ENCODE results near the gene AMN.

- no peak for TF ChIP-seq CTCF (IDR thresholded peaks at IDR 0.05)
- no peak for TF ChIP-seq POLR2A (IDR thresholded peaks at IDR 0.05)
- no peak for TF ChIP-seq EP300 (IDR thresholded peaks at IDR 0.05)
These were observed 22.2 kb downstream of the AMN start for GRCh38 chr14:102944448-102945330.
